ENCODE measurements around the gene GSTM4. TPM values are rescaled to one million over a fixed set of nuclear protein-coding genes. Genes with fewer than 3 reads are reported as not detected.

GSTM4 gene
- total RNA-seq, 4 donors from 2014 or later, result 33.1 to 43.1 (median 39.1) TPM

- no peaks in the 10 kb centered on the region for H3K9me3 ChIP-seq
- no peaks in the 10 kb centered on the region for H3K27me3 ChIP-seq
- DNase-seq (ENCODE audit: extremely low spot score), result peak; percentile 60
- H3K27ac ChIP-seq (replicated peaks in 1 of 4), result no peak overlapping the region
- TF ChIP-seq CTCF (IDR thresholded peaks at IDR 0.05) (no peak), POLR2AphosphoS5 (IDR thresholded peaks at IDR 0.05) (no peak), POLR2A (IDR thresholded peaks at IDR 0.05; ENCODE audit: low read depth) (no peak), EP300 (IDR thresholded peaks at IDR 0.05) (no peak)
- intact Hi-C loops (cut with DNase I), result no loop called here
- H3K4me3 ChIP-seq, result no peak overlapping the region
- peaks cover 0 to 15% (median 13%) of the 10 kb centered on the region in 4 donors for H3K36me3 ChIP-seq
- WGBS, result 66% methylated on average over 13 of the region's 13 CpGs
- H3K4me1 ChIP-seq, result peaks cover 9 to 38% (median 23%) of the 10 kb centered on the region in 4 donors
Observed at GRCh38 chr1:109634771-109635750, 20.8 kb upstream of the GSTM4 start.

- Histone ChIP-seq H3K4me3 (no peak overlapping the region), H3K4me1 (peaks cover 9 to 42% (median 23%) of the 10 kb centered on the region in 4 donors), H3K27ac (replicated peaks in 1 of 4) (no peak overlapping the region), H3K36me3 (peaks cover 0 to 11% (median 9%) of the 10 kb centered on the region in 4 donors), H3K9me3 (no peaks in the 10 kb centered on the region), H3K27me3 (no peaks in the 10 kb centered on the region)
- peak; percentile 31 for DNase-seq (ENCODE audit: extremely low spot score)
- 80% methylated on average over 2 of the region's 2 CpGs for WGBS
- no peak for TF ChIP-seq CTCF (IDR thresholded peaks at IDR 0.05)
- no peak for TF ChIP-seq POLR2AphosphoS5 (IDR thresholded peaks at IDR 0.05)
- TF ChIP-seq EP300 (IDR thresholded peaks at IDR 0.05), result no peak
- TF ChIP-seq POLR2A (IDR thresholded peaks at IDR 0.05; ENCODE audit: low read depth), result no peak
- intact Hi-C loops (cut with DNase I), result no loop called here
Observed at GRCh38 chr1:109635862-109636200, 20.1 kb upstream of the GSTM4 start.

GRCh38 chr1:109636201-109636952 lies 19.5 kb upstream of the GSTM4 start:
- intact Hi-C loops (cut with DNase I), result no loop called here
- Histone ChIP-seq H3K27ac (replicated peaks in 1 of 4) (no peak overlapping the region), H3K27me3 (no peaks in the 10 kb centered on the region), H3K4me1 (peaks cover 9 to 39% (median 23%) of the 10 kb centered on the region in 4 donors), H3K9me3 (no peaks in the 10 kb centered on the region), H3K4me3 (no peak overlapping the region), H3K36me3 (peaks cover 0 to 6% (median 4%) of the 10 kb centered on the region in 4 donors)
- TF ChIP-seq POLR2A (IDR thresholded peaks at IDR 0.05; ENCODE audit: low read depth) (no peak), CTCF (IDR thresholded peaks at IDR 0.05) (no peak), POLR2AphosphoS5 (IDR thresholded peaks at IDR 0.05) (no peak), EP300 (IDR thresholded peaks at IDR 0.05) (no peak)
- peak; percentile 89 for DNase-seq (ENCODE audit: extremely low spot score)
- WGBS, result 66% methylated on average over 8 of the region's 9 CpGs

GRCh38 chr1:109637446-109637845 lies 18.5 kb upstream of the GSTM4 start:
- DNase-seq (ENCODE audit: extremely low spot score), result peak; percentile 60
- Histone ChIP-seq H3K9me3 (no peaks in the 10 kb centered on the region), H3K4me1 (peaks cover 9 to 29% (median 22%) of the 10 kb centered on the region in 4 donors), H3K27me3 (no peaks in the 10 kb centered on the region), H3K36me3 (no peaks in the 10 kb centered on the region), H3K4me3 (no peak overlapping the region), H3K27ac (replicated peaks in 1 of 4) (no peak overlapping the region)
- intact Hi-C loops (cut with DNase I), result no loop called here
- WGBS, result 95% methylated on average over 5 of the region's 7 CpGs
- no peak for TF ChIP-seq POLR2AphosphoS5 (IDR thresholded peaks at IDR 0.05)
- TF ChIP-seq EP300 (IDR thresholded peaks at IDR 0.05), result no peak
- TF ChIP-seq POLR2A (IDR thresholded peaks at IDR 0.05; ENCODE audit: low read depth), result no peak
- TF ChIP-seq CTCF (IDR thresholded peaks at IDR 0.05), result no peak
